ENCODE results near the gene GSK3B.
"Not testable (repeated sequence)": the region's sequence is repeated elsewhere in the genome, so short reads cannot be mapped to it uniquely, and the experiment has no call there.

GSK3B gene

GRCh38 chr3:119924111-119925094 is 169.8 kb downstream of the GSK3B start:
- no peak for DNase-seq

DNA sequence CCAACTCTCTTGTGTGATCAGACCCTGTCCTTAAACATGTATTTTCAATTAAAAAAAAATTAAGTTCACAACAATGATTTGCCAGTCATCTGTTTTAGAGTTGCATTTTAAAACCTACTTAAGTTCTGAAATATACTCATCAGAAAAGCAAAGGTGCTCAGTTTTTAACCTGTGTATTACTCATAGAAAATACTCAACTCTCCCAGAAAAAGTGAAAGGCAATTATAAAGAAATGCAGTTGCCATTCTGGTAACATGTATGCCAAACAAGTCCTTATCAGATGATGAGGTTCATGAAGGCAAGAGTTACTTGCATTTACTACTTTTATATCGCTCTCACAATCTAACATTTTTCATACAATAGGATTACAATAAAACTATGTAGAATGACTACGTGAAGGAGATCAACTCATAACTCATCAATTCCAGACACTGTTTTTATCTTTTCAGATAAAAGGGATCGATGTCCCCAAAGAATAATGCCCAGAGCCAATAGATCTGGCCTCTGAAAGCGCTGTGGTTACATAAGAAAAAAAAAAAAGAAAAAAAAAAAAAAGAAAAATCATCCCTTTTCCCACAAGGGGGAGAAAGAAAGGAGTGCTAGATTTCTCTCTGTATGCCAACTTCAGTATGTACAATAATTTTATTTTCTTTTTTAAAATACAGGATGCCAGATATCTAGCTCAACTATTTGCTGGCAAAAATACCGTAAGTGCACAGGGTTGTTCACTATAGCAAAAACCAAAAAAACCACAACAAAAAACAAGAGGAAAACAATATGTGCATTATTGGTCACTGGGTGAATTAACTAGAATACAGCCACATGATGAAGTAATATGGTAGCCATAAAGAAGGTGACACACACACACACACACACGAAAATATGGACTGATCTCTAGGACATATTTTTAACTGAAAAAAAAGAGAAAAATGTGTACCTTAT is 175.0 kb downstream of the GSK3B start:
- no peak for DNase-seq

- no peak for DNase-seq
Observed at GRCh38 chr3:119913021-119913420, 181.2 kb downstream of the GSK3B start.

GRCh38 chr3:119912220-119912619 is 182.0 kb downstream of the GSK3B start:
- DNase-seq = no peak

DNA sequence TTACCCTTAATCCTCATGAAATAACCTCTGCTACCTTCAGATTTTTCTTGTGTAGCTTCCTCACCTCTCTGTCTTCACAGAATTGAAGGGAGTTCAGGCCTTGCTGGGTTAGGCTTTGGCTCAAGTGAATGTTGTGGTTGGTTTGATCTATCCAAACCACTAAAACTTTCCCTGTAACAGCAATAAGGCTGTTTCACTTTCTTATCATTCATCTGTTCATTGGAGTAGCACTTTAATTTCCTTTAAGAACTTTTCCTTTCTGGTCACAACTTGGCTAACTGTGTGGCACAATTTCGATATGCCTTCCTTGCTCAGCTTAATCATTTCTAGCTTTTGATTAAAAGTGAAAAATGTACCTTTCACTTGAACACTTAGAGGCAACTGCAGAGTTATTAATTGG is 182.5 kb downstream of the GSK3B start:
- no peak for DNase-seq

GRCh38 chr3:119902061-119902460 is 192.2 kb downstream of the GSK3B start:
- no peak for DNase-seq

DNA sequence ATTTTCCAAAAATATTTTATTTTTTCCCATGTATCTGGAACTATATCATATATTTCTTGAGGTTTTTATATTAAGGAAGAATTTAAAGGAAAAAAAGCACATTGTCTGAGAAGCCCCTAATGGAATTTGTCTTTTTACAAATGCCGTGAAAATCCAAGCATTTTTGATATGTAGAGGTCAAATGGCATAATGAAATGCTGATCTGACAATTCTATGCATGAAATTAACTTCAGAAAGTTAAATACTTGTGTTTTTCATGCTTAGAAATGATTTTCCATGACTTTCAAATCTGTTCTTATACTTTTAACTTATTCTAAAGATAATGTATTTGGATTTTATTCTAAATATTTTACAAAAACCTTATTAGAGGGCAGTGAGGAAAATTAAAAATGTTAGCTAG is 193.1 kb downstream of the GSK3B start:
- no peak for DNase-seq

- DNase-seq = no peak
Observed at GRCh38 chr3:119899192-119899511, 195.1 kb downstream of the GSK3B start.

GRCh38 chr3:119898478-119899191 is 195.6 kb downstream of the GSK3B start:
- DNase-seq = no peak

- no peak for DNase-seq
Observed at GRCh38 chr3:119894195-119894594, 200.1 kb downstream of the GSK3B start.

- no peak for DNase-seq
Observed at GRCh38 chr3:119893769-119894168, 200.5 kb downstream of the GSK3B start.

DNA sequence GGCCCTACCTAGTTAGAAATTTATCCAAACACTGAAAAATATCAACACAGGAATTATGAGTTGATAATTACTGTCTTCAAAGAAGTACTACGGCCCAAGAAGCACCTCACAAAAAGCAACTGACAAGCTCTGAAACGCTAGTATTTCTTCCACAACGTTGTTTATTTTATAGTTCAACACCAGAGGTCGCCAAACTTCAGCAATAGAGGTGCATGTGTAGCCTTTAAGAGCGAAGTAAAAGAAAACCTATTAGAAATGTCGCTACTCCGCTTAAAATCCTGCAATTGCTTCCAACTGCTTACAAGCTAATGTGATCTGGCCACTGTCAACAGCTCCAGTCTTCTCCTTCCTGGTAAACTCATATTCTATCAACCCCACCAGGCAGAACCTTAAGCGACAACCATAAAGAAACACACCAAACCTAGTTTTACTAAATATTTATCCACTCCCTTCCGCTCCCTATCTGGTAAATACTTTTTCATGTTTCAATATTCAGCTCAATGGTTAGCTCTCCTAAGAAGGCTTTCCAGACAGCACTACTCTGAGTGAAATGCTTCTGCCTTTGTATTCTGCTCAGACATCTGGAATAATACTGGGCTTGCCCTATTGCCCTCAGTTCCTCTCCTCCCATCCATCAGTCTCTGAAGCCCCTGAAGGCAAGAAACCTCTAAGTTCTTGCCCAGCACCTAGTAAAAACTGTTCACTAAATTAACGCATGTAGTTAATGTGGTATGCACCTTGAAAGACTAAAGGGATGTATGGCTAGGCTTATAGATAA is 202.1 kb downstream of the GSK3B start:
- DNase-seq = peak; percentile 14

DNA sequence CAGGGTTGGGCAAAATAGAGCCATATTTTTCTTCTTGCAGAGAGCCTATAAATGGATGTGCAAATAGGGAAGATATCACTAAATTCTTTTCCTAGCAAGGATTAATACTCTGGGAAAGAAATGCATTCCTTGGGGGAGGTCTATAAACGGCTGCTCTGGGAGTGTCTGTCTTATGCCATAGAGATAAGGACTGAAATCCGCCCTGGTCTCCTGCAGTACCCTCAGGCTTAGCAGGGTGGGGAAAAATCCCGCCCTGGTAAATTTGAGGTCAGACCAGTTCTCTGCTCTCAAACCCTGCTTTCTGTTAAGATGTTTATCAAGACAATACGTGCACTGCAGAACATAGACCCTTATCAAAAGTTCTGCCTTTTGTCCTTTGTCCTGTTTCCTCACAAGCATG is 205.6 kb downstream of the GSK3B start:
- DNase-seq = not testable (repeated sequence)

- no peak for DNase-seq
Observed at GRCh38 chr3:119885746-119886530, 208.3 kb downstream of the GSK3B start.

DNA sequence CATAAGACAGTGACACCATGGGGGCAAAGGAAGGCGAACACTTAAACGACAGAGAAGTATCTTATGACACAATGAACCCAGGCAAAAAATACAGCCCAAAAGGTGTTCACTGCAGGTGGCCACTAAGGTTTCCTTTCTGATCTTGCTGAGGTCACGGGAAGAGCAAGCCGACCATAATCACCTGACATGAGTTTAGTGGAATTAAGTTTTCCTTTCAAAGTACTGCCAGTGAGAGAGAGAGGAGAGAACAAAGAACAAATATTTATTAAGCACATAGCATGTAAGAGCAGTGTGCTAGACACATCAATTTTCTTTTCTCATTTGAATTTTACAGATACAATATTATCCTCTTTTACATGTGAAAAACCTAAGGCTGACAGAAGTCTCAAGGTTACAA is 210.1 kb downstream of the GSK3B start:
- DNase-seq = no peak

GRCh38 chr3:119883461-119884160 is 210.6 kb downstream of the GSK3B start:
- DNase-seq = no peak

DNA sequence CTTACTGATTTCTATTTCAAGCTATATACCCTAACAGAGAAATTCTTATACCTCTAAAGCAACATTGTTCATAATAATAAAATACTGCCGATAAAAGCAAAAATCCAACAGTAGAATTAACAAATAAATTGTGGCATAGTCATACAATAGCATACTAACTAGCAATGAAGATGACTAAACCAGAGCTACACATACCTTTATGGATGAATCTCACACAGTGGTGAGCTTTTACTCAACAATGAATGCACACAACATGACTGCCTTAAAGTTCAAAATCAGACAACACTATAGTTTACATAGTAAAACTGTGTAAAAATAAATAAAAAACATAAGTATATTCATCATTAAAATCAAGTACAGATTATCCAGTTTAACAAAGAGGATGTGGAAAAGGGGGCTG is 213.3 kb downstream of the GSK3B start:
- no peak for DNase-seq

GRCh38 chr3:119873646-119874045 is 220.6 kb downstream of the GSK3B start:
- no peak for DNase-seq

- DNase-seq = no peak
Observed at GRCh38 chr3:119872773-119873172, 221.5 kb downstream of the GSK3B start.

DNA sequence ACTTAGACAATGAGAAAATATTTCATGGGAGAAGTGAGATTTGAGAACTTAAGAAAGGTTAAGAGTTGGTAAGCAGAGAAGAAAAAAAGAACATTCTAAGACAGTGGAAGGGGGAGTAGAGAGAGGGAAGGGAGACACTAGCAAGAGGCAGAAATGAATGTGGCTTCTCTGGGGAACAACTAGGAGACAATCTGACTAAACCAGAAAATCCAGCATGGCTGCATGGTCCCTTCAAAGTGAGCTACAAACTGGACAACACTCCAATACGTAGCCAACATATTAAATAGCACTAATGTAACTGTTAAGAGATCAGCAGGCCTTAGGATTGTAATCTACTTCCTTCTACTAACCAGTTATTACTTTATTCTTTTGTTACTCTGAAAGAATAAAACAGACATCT is 222.7 kb downstream of the GSK3B start:
- DNase-seq = no peak

DNA sequence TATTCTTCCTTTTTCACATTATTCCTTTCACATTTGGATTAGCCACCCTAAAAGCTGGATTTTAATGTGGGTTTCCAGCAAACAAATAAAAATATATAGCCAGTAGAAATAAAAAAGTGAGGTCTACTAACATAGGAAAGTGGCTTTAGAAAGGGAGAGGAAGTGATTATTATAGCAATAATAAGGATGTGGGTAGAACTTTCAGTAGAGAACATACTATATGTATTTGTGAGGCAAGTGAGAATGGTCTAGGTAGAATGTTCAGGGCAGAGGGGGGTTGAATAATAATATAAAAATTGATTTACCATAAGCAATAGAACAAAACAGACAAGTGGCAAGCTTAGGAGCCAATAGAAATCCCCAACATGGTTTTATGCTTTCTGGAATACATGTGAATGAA is 223.7 kb downstream of the GSK3B start:
- no peak for DNase-seq

All from NCI-H510A treated with DMSO at 0.1 percent for 48 hours (cell line).